Measurements from ENCODE around the gene PIK3C2G. TPM values are rescaled to one million over a fixed set of nuclear protein-coding genes. Genes with fewer than 3 reads are reported as not detected.

The PIK3C2G gene
- total RNA-seq, 2 donors from 2014 or later, result not detected

DNA sequence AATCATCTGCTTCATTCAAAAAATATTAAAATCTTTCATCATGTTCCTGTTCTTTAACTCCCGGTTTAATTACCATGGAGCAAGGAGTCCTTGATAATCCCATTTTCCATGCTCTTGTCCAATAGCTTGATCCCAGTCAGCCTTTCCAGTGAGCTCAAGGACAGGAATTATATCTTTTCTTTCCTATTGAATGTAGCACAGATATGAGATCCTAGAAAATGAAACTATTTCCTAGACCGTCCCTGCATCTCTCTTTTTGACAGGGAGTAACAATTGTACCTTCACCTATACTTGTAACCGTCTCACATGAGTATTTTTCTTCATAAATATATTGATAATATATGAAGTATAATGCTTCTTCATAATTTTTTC is 35.6 kb downstream of the PIK3C2G start:
- Mint-ChIP-seq H3K27ac (no peak overlapping the region), H3K4me3 (no peak overlapping the region), H3K27me3 (no peaks in the 10 kb centered on the region), H3K9me3 (peaks cover 8% of the 10 kb centered on the region), H3K4me1 (no peaks in the 10 kb centered on the region), H3K36me3 (ENCODE audit: low read depth) (no peaks in the 10 kb centered on the region)
- no peak for ATAC-seq (replicated peaks)

DNA sequence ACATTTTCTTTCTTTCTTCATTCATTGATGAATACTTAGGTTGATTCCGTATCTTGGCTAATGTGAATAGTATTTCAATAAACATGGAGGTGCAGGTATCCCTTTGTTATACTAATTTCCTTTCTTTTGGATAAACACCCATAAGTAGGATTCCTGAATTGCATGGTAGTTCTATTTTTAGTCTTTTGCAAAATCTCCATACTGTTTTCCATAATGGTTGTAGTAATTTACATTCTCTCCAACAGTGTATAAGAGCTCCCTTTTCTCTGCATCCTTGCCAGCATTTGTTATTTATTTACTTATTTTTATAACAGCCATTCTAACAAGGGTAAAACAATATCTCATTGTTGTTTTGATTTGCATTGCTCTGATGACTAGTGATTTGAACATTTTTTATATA is 36.6 kb downstream of the PIK3C2G start:
- no peak overlapping the region for H3K4me3 Mint-ChIP-seq
- H3K27ac Mint-ChIP-seq, result no peak overlapping the region
- peaks cover 8% of the 10 kb centered on the region for H3K9me3 Mint-ChIP-seq
- H3K36me3 Mint-ChIP-seq (ENCODE audit: low read depth), result no peaks in the 10 kb centered on the region
- H3K4me1 Mint-ChIP-seq, result no peaks in the 10 kb centered on the region
- H3K27me3 Mint-ChIP-seq, result no peaks in the 10 kb centered on the region
- ATAC-seq (replicated peaks), result no peak

DNA sequence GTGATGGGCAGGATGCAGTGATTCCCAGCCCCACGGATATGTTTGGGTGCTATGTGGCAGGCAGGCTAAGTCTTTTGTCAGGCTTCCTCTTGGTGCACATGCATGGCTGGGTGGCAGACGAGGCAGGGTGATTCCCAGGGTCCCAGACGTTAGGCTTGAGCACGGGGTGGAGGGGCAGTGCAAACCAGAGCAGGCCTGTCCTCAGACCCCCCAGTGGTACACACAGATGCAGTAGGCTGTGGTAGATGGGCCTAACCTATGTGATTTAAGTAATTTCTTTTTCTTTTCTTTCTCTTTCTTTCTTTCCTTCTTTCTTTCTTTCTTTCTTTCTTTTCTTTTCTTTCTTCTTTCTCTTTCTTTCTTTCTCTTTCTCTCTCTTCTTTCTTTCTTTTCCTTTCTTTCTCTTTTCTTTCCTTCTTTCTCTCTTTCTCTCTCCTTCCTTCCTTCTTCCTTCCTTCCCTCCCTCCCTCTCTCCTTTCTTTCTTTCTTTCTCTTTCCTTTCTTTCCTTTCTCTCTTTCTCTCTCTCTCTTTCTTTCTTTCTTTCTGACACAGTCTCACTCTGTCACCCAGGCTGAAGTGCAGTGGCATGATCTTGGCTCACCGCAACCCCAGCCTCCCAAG is 41.6 kb downstream of the PIK3C2G start:
- H3K36me3 Mint-ChIP-seq (ENCODE audit: low read depth), result no peaks in the 10 kb centered on the region
- H3K4me1 Mint-ChIP-seq, result no peaks in the 10 kb centered on the region
- no peak overlapping the region for H3K27ac Mint-ChIP-seq
- no peak for ATAC-seq (replicated peaks)
- no peak overlapping the region for H3K4me3 Mint-ChIP-seq
- H3K9me3 Mint-ChIP-seq, result peaks cover 4% of the 10 kb centered on the region
- no peaks in the 10 kb centered on the region for H3K27me3 Mint-ChIP-seq

DNA sequence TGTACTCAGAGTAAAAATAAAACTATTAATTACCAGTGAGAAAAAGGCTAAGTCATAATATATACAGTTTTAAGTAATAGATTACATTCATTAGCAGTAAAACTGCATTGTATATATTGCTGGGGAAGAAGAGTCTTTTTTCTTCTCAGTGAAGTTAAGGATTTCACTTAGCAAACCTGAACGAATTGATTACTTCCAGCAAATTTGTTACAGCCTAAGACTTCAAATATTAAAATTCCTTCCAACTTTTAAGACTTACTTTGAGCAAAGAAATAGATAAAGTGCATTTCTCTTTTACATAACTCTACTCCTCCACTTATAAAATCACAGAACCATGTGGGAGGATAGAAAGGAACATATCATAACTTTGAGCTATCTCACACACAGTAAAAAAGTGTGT is 43.3 kb downstream of the PIK3C2G start:
- Mint-ChIP-seq H3K4me3 (no peak overlapping the region), H3K9me3 (peaks cover 4% of the 10 kb centered on the region), H3K27ac (no peak overlapping the region), H3K36me3 (ENCODE audit: low read depth) (no peaks in the 10 kb centered on the region), H3K4me1 (no peaks in the 10 kb centered on the region), H3K27me3 (no peaks in the 10 kb centered on the region)
- no peak for ATAC-seq (replicated peaks)

- Mint-ChIP-seq H3K9me3 (peaks cover 2% of the 10 kb centered on the region), H3K27ac (no peak overlapping the region), H3K4me1 (no peaks in the 10 kb centered on the region), H3K36me3 (ENCODE audit: low read depth) (no peaks in the 10 kb centered on the region), H3K27me3 (no peaks in the 10 kb centered on the region), H3K4me3 (no peak overlapping the region)
- no peak for ATAC-seq (replicated peaks)
Measured at GRCh38 chr12:18306311-18306710, 45.0 kb downstream of the PIK3C2G start.

DNA sequence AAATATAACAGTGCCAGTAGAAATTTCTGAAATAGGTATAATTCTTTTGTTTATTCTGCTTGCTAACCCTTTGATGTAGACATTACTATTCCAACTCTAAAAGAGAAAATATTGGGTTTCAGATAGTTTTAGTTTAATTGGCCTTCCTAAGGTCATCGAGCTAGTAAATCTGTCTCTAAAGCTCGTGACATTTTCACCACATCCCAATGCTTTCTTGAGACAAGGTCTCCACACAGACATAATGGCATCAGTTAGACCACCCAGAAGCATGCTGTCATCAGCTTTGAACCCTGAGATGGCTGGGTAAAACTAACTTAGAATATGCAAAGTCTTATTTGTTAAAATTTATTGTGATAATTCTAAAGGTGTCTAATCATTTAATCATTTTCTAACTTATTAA is 52.0 kb downstream of the PIK3C2G start:
- ATAC-seq (replicated peaks), result no peak
- Mint-ChIP-seq H3K4me3 (no peak overlapping the region), H3K36me3 (ENCODE audit: low read depth) (no peaks in the 10 kb centered on the region), H3K4me1 (no peaks in the 10 kb centered on the region), H3K27me3 (no peaks in the 10 kb centered on the region), H3K9me3 (no peaks in the 10 kb centered on the region), H3K27ac (no peak overlapping the region)

DNA sequence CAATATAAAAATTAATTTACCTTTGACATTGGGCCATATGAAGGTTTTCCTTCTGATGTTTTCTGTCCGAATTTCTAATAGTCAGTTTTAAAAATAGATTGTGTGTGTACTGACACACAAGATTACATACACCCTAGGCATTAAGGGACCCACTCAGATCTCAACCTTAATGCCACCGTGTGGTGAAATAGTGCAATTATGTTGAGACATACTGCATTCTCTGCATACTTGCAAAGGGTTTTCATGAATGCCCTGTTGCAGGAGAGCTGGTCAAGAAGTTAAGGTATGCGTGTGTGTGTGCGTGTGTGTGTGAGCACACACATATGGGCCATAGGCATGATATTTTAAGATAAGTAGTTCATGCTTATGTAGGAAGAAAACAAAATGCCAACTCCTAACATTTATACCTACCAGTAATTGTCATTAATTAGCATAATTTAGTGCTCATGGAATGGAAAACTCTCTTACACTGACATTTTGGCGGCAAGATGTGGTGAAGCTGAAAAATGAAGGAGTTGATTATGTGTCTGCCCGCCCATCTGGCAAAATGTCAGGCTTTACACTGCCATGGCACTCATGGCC is 58.8 kb downstream of the PIK3C2G start:
- H3K27ac Mint-ChIP-seq, result no peak overlapping the region
- no peak for ATAC-seq (replicated peaks)
- H3K27me3 Mint-ChIP-seq, result no peaks in the 10 kb centered on the region
- no peaks in the 10 kb centered on the region for H3K4me1 Mint-ChIP-seq
- H3K36me3 Mint-ChIP-seq (ENCODE audit: low read depth), result no peaks in the 10 kb centered on the region
- peaks cover 2% of the 10 kb centered on the region for H3K9me3 Mint-ChIP-seq
- no peak overlapping the region for H3K4me3 Mint-ChIP-seq

DNA sequence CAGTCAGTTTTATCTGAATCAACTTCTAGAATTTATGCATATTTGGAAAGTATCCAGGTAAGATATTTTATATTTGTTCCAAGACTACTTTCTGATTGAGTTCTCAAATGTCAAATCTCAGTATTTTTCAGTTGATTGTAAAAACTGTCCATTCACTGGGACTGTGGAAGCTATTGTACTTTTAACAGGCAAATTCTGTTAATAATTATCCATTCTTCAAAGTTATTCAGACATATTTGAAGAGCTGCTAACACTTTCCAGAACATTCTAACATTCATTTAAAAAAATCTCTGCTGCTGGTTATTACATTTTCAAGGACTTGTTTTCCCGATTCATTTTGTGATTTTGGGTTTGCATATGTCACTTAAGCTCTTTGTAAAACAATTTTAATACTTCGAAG is 59.7 kb downstream of the PIK3C2G start:
- H3K27ac Mint-ChIP-seq, result no peak overlapping the region
- H3K9me3 Mint-ChIP-seq, result peaks cover 4% of the 10 kb centered on the region
- no peaks in the 10 kb centered on the region for H3K36me3 Mint-ChIP-seq (ENCODE audit: low read depth)
- no peak overlapping the region for H3K4me3 Mint-ChIP-seq
- no peaks in the 10 kb centered on the region for H3K27me3 Mint-ChIP-seq
- no peaks in the 10 kb centered on the region for H3K4me1 Mint-ChIP-seq
- ATAC-seq (replicated peaks), result no peak

GRCh38 chr12:18323159-18323558 is 61.8 kb downstream of the PIK3C2G start:
- H3K9me3 Mint-ChIP-seq, result peaks cover 4% of the 10 kb centered on the region
- no peak for ATAC-seq (replicated peaks)
- H3K36me3 Mint-ChIP-seq (ENCODE audit: low read depth), result no peaks in the 10 kb centered on the region
- no peaks in the 10 kb centered on the region for H3K4me1 Mint-ChIP-seq
- H3K27me3 Mint-ChIP-seq, result no peaks in the 10 kb centered on the region
- no peak overlapping the region for H3K4me3 Mint-ChIP-seq
- H3K27ac Mint-ChIP-seq, result no peak overlapping the region

- no peaks in the 10 kb centered on the region for H3K27me3 Mint-ChIP-seq
- no peak for ATAC-seq (replicated peaks)
- no peak overlapping the region for H3K4me3 Mint-ChIP-seq
- peaks cover 4% of the 10 kb centered on the region for H3K9me3 Mint-ChIP-seq
- H3K27ac Mint-ChIP-seq, result no peak overlapping the region
- no peaks in the 10 kb centered on the region for H3K36me3 Mint-ChIP-seq (ENCODE audit: low read depth)
- H3K4me1 Mint-ChIP-seq, result no peaks in the 10 kb centered on the region
Measured at GRCh38 chr12:18327036-18327435, 65.7 kb downstream of the PIK3C2G start.

GRCh38 chr12:18332173-18332572 is 70.9 kb downstream of the PIK3C2G start:
- Mint-ChIP-seq H3K36me3 (ENCODE audit: low read depth) (no peaks in the 10 kb centered on the region), H3K4me1 (no peaks in the 10 kb centered on the region), H3K27me3 (no peaks in the 10 kb centered on the region), H3K27ac (no peak overlapping the region), H3K9me3 (no peaks in the 10 kb centered on the region), H3K4me3 (no peak overlapping the region)
- no peak for ATAC-seq (replicated peaks)

- no peak overlapping the region for H3K4me3 Mint-ChIP-seq
Measured at GRCh38 chr12:18339633-18340032, 78.3 kb downstream of the PIK3C2G start.

GRCh38 chr12:18340186-18340585 is 78.9 kb downstream of the PIK3C2G start:
- peaks cover 3% of the 10 kb centered on the region for H3K9me3 Mint-ChIP-seq
- no peaks in the 10 kb centered on the region for H3K36me3 Mint-ChIP-seq (ENCODE audit: low read depth)
- H3K4me3 Mint-ChIP-seq, result no peak overlapping the region
- H3K4me1 Mint-ChIP-seq, result no peaks in the 10 kb centered on the region
- no peaks in the 10 kb centered on the region for H3K27me3 Mint-ChIP-seq
- no peak overlapping the region for H3K27ac Mint-ChIP-seq
- no peak for ATAC-seq (replicated peaks)

More at GRCh38 chr12:18339633-18340032, 78.3 kb downstream of the PIK3C2G start:
- Mint-ChIP-seq H3K27ac (no peak overlapping the region), H3K9me3 (peaks cover 3% of the 10 kb centered on the region), H3K4me1 (no peaks in the 10 kb centered on the region), H3K36me3 (ENCODE audit: low read depth) (no peaks in the 10 kb centered on the region), H3K27me3 (no peaks in the 10 kb centered on the region)
- ATAC-seq (replicated peaks), result no peak

DNA sequence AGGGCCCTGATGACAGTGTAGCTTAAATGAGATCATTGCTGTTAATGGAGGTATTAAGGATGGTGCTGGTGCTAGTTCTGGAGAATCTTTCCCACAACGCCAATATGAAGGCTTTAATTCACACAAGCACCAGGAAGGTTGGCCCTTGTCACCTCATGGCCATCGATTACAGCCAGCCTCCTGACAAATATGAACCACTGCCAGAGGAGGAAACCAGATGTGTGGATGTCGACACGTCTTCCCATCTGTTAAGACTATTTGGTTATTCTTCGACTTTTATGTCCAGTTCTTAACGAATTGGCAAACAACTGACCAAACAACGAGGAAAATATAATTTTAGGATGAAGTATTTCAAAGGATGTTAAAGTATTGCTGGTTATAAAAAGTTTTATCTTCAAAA is 79.5 kb downstream of the PIK3C2G start:
- Mint-ChIP-seq H3K4me1 (no peaks in the 10 kb centered on the region), H3K4me3 (no peak overlapping the region), H3K27me3 (no peaks in the 10 kb centered on the region), H3K9me3 (peaks cover 3% of the 10 kb centered on the region), H3K27ac (no peak overlapping the region), H3K36me3 (ENCODE audit: low read depth) (no peaks in the 10 kb centered on the region)
- ATAC-seq (replicated peaks), result no peak

- Mint-ChIP-seq H3K27me3 (no peaks in the 10 kb centered on the region), H3K36me3 (ENCODE audit: low read depth) (no peaks in the 10 kb centered on the region), H3K4me3 (no peak overlapping the region), H3K27ac (no peak overlapping the region), H3K4me1 (no peaks in the 10 kb centered on the region), H3K9me3 (peaks cover 3% of the 10 kb centered on the region)
- no peak for ATAC-seq (replicated peaks)
Measured at GRCh38 chr12:18343708-18344107, 82.4 kb downstream of the PIK3C2G start.

Data from activated T-helper 17 cell treated with anti-CD3 and anti-CD28 coated beads, Interleukin-2, amount 50 U/mL, for 72 hours (primary cell).